ENCODE data around the gene CYP27C1.
"Not testable (repeated sequence)": the region's sequence is repeated elsewhere in the genome, so short reads cannot be mapped to it uniquely, and the experiment has no call there.

The CYP27C1 gene, protein sequence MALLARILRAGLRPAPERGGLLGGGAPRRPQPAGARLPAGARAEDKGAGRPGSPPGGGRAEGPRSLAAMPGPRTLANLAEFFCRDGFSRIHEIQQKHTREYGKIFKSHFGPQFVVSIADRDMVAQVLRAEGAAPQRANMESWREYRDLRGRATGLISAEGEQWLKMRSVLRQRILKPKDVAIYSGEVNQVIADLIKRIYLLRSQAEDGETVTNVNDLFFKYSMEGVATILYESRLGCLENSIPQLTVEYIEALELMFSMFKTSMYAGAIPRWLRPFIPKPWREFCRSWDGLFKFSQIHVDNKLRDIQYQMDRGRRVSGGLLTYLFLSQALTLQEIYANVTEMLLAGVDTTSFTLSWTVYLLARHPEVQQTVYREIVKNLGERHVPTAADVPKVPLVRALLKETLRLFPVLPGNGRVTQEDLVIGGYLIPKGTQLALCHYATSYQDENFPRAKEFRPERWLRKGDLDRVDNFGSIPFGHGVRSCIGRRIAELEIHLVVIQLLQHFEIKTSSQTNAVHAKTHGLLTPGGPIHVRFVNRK

DNA sequence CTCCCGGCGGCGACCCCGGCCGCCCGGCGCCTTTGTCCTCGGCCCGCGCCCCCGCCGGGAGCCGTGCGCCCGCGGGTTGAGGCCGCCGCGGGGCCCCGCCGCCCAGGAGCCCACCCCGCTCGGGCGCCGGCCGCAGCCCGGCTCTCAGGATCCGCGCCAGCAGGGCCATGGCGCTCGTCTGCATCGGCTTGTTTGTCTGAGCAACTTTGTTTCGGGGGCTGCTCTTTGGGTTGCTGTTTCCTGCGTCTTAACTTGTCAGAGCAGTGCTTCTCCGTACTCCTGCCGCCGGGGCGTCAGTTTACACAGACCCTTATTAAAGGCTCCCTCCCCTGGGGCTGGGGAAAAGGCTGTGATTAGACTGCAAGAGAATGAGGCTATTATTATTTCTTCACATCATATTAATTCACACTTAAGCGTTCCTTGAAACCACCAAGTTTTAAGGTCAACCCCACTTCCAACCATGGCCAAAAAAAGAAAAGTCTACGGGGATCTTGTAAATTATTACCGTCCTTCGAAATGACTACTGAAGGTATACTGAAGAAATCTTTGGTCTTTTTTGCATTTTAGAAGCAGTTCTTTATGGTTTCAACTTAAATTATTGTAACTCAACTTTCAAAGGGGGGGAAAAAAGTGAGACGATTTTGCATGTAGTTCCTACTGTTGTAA, at the start of gene CYP27C1:
Gene CYP27C1, minus strand, starts transcription at position 198 of the 666 bp plus-strand sequence. Its CDS starts 29 bp downstream, at position 169.
- no peak for DNase-seq (ENCODE audit: low read depth in 2 of 2)

DNA sequence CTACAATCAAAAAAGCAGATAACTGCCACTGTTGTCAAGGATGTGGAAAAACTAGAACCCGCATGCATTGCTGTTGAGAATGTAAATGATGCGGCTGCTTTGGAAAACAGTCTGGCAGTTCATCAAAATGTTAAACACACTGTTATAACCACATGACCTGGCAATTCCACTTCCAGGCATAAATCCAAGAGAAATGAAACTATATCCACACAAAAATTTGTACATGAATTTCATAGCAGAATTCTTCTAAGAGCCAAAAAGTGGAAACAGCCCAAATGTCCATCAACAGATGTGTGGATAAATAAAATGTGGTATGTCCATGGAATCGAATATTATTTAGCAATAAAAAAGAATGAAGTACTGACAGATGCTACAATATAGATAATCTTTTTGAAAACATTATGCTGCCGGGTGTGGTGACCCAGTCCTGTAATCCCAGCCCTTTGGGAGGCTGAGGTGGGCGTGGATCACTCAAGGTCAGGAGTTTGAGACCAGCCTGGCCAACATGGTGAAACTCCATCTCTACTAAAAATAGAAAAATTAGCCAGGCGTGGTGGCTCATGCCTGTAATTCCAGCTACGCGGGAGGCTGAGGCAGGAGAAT, 41.8 kb upstream of the CYP27C1 start:
- no peak for DNase-seq (ENCODE audit: low read depth in 2 of 2)

DNA sequence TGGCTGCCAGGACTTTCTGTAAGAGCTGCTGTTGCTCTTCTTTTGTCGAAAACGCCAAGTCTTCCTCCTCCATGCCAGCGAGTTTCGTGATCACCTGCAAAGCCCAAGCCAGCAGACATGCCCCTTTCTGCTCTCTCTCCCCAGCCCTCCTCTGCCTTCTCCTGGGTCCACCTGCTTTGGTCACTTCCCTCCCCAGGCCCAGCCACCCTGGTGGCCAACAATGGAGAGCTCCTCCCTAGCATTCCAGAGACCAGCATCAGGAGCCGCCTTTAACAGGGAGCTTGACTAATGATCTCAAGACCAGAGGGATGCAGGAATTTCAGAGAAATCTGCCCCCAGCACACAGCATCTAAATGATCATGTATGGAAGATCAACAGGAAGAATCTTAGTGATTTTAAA, 39.3 kb upstream of the CYP27C1 start:
- DNase-seq (ENCODE audit: low read depth in 2 of 2), result no peak

DNA sequence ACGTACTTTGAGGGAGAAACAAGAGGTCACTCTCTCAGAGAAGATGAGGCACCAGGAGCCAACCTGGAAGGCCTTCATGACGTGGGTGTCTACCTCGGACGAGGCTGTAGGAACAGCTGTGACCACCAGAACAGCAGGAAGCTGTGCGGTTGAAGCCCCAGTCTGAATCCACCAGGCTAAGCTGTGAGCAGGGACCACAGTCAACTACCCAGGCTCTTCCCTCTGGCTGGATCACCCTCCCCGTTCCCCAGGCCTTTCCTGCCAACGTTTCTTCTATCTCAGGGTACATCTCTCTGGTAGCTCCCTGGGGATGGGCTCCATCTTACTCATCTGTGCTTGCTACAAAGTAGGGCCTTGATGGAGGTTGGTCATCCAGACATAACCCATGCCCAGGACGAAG, 36.8 kb upstream of the CYP27C1 start:
- no peak for DNase-seq (ENCODE audit: low read depth in 2 of 2)

DNA sequence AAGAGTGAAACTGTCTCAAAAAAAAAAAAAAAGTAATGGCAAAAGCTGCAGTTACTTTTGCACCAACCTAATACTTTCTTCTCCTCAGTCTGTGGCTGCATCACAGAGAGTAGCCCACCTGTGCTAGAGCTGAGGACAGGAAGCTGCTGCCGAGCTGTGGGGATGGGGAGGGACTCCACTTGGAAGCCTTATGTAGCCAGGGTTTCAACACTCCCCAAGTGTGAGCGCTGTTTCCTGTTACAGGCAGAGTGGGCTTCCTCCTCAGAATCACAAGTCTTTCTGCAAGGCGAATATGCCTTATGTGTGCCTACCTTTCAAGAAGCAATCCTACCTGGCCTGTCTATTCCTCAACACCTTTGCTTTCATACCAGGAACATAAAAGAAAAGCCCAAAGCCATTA, 36.3 kb upstream of the CYP27C1 start:
- no peak for DNase-seq (ENCODE audit: low read depth in 2 of 2)

GRCh38 chr2:127255721-127256120, 35.6 kb upstream of the CYP27C1 start:
- DNase-seq (ENCODE audit: low read depth in 2 of 2), result no peak

- no peak for DNase-seq (ENCODE audit: low read depth in 2 of 2)
Observed at GRCh38 chr2:127255146-127255545, 35.0 kb upstream of the CYP27C1 start.

- DNase-seq (ENCODE audit: low read depth in 2 of 2), result no peak
Observed at GRCh38 chr2:127254386-127254981, 34.4 kb upstream of the CYP27C1 start.

- not testable (repeated sequence) for DNase-seq (ENCODE audit: low read depth in 2 of 2)
Observed at GRCh38 chr2:127241184-127241583, 21.1 kb upstream of the CYP27C1 start.

GRCh38 chr2:127239395-127239794, 19.3 kb upstream of the CYP27C1 start:
- DNase-seq (ENCODE audit: low read depth in 2 of 2), result no peak

GRCh38 chr2:127237768-127238167, 17.7 kb upstream of the CYP27C1 start:
- not testable (repeated sequence) for DNase-seq (ENCODE audit: low read depth in 2 of 2)

DNA sequence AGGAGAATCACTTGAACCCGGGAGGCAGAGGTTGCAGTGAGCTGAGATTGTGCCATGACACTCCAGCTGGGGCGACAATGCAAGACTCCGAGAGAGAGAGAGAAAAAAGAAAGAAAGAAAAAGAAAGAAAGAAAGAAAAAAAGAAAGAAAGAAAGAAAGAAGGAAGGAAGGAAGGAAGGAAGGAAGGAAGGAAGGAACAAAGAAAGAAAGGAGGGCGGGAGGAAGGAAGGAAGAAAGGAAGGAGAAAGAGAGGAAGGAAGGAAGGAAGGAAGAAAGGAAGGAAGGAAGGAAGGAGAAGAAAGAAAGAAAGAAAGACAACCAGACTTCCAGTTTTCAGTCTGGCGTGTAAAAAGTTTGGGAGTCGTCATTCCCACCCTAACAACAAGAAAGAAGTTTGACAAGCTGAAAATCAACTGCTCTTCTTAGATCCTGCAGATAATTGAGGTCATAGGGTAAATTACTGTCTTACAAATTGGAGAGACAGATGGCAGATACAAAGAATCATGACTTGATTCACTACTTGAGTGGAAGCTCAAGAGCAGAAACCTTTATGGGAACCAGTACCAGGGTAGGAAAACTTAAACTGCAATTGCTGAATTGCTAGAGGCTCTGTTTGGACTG, 15.1 kb upstream of the CYP27C1 start:
- DNase-seq (ENCODE audit: low read depth in 2 of 2), result no peak

GRCh38 chr2:127233710-127234109, 13.6 kb upstream of the CYP27C1 start:
- no peak for DNase-seq (ENCODE audit: low read depth in 2 of 2)

- DNase-seq (ENCODE audit: low read depth in 2 of 2), result no peak
Observed at GRCh38 chr2:127231130-127231865, 11.2 kb upstream of the CYP27C1 start.

DNA sequence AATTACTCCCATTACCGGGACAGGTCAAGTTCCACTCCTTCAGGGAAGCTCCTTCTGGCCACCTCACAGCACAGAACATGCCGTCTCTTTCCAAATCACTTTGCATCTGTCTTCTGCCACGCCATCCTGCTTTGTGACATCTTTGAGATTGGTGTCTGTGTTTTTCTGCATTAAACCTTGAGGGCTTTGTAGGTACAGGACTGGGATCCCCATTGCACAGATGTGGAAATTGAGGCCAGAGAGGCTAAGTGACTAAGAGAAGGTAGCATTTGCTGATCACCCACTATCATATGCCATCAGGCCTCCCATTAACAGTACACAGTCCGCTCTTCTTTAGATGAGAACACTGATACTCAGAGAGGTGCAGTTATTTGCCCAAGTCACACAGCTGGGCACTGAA, 9.5 kb upstream of the CYP27C1 start:
- no peak for DNase-seq (ENCODE audit: low read depth in 2 of 2)

GRCh38 chr2:127228102-127228501, 8.0 kb upstream of the CYP27C1 start:
- DNase-seq (ENCODE audit: low read depth in 2 of 2), result no peak

DNA sequence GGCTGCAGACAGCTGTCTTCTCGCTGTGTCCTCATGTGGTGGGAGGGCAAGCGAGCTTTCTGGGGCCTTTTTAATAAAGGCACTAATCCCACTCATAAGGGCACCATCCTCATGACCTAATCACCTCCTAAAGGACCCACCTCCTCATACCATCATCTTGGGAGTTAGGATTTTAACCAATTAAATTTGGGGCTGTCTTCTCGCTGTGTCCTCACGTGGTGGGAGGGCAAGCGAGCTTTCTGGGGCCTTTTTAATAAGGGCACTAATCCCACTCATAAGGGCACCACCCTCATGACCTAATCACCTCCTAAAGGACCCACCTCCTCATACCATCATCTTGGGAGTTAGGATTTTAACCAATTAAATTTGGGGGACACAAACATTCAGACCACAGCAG, 7.2 kb upstream of the CYP27C1 start:
- DNase-seq (ENCODE audit: low read depth in 2 of 2), result not testable (repeated sequence)

DNA sequence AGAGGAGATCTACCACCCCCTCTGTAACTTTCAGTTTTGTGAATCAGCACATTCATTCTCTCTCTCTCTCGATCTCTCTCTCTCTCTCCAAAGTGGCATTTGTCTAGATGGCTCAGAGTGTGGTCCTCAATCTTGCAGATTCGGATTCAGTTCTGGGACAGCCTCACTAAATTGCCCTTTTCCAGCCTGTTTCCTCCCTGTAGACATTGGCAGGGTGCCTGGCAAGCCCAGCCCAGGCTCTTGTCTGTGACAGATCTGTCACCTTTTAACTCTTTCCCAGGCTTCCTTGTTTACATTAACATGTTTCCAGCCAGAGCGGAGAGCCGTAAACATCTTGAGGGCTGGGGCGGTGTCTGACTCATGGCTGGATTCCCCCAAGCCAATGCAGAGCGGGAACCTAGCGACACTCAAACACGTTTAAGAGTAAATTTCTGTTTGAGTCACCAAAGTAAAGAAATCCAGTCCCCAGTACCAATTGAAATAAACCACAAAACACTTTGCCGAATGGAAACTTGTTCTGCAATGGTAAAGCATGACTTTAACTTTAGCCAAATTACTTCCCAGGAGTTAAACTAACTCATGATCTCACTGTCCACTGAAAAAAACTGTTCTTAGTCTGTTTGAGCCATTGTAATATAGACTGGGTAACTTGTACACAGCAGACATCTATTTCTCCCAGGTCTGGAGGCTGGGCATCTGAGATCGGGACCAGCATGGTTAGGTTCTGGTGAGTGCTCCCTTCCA, 6.6 kb upstream of the CYP27C1 start:
- no peak for DNase-seq (ENCODE audit: low read depth in 2 of 2)

GRCh38 chr2:127226132-127226519, 6.0 kb upstream of the CYP27C1 start:
- DNase-seq (ENCODE audit: low read depth in 2 of 2), result no peak

Measured in stimulated activated CD8-positive, alpha-beta memory T cell treated with anti-CD3 and anti-CD28 coated beads, Interleukin-15, amount 100 ng/mL, for 4 hours (primary cell).